NB4 (cell line): ENCODE results near the gene PRUNE2.
A peak's percentile ranks its signal among the peaks of the same experiment; 100 is the strongest.

ENCODE experiments used
- DNase-seq: peaks from one replicate; pipeline ENCODE4 v3.0.0; 2010; ENCODE audit warnings: low read depth
- H3K4me3 ChIP-seq: one replicate; pipeline ENCODE4 v1.5.1; 2011; ENCODE audit warnings: mild to moderate bottlenecking, low read depth, low read length, moderate library complexity
- CTCF ChIP-seq: IDR thresholded peaks from one replicate; pipeline ENCODE4 v1.5.1; 2012; ENCODE audit warnings: low read depth, low read length
- MAX ChIP-seq: IDR thresholded peaks from 2 replicates; pipeline ENCODE4 v1.6.1; 2011; ENCODE audit warnings: low read depth, low read length
- MYC ChIP-seq: IDR thresholded peaks from 2 replicates; pipeline ENCODE4 v1.6.1; 2011; ENCODE audit warnings: low read depth, low read length
- POLR2A ChIP-seq: IDR thresholded peaks from 2 replicates; pipeline ENCODE4 v1.6.1; 2011; ENCODE audit warnings: mild to moderate bottlenecking; ENCODE audit not compliant: insufficient read length; ENCODE audit errors: extremely low read depth

The PRUNE2 gene

GRCh38 chr9:76564297-76564696, 341.6 kb downstream of the PRUNE2 start:
- no peak for TF ChIP-seq MAX
- no peak for TF ChIP-seq MYC
- no peak for TF ChIP-seq POLR2A
- TF ChIP-seq CTCF = no peak

GRCh38 chr9:76562511-76562911, 343.4 kb downstream of the PRUNE2 start:
- peak; percentile 61 for DNase-seq
- TF ChIP-seq MYC = no peak
- TF ChIP-seq CTCF = no peak
- no peak for TF ChIP-seq MAX
- TF ChIP-seq POLR2A = no peak
- no peak overlapping the region for H3K4me3 ChIP-seq

More at GRCh38 chr9:76564297-76564696, 341.6 kb downstream of the PRUNE2 start:
- DNase-seq = no peak
- H3K4me3 ChIP-seq = no peak overlapping the region

- TF ChIP-seq MAX (no peak), CTCF (no peak), MYC (no peak), POLR2A (no peak)
- no peak overlapping the region for H3K4me3 ChIP-seq
- no peak for DNase-seq
Measured at GRCh38 chr9:76561900-76562299, 344.0 kb downstream of the PRUNE2 start.
